Measurements from ENCODE around the gene PRKCD. TPM values are rescaled to one million over a fixed set of nuclear protein-coding genes. Genes with fewer than 3 reads are reported as not detected.

The PRKCD gene
- total RNA-seq, 1 experiment from 2014 or later: 19.2 TPM

DNA sequence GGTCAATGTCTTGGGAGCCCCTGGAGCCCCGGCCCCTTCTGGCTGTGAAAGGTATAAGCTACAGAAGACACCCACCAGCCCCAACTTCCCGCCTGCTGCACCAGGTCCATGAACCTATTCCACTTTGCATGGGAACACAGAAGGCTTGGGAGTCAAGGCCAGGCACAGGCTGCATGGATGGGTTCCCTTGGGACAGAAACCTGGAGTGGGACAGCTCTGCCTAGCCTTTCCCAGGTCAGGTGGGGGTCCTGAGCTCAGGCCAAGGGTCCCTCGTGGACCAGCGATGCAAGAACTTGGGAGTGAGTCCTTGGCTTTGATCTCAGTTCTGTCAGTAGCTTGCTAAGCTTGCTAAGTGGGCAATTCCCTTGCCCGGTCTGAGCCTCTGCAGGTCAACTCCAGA, 69.8 kb downstream of the PRKCD start:
- peaks cover 92% of the 10 kb centered on the region for H3K36me3 Mint-ChIP-seq
- no peak for TF ChIP-seq JAZF1 (CRISPR knock-in tag; IDR thresholded peaks at IDR 0.05)
- TF ChIP-seq FOXP1 (CRISPR knock-in tag; IDR thresholded peaks at IDR 0.05; ENCODE audit: borderline replicate concordance): no peak
- TF ChIP-seq, protein P1, sequence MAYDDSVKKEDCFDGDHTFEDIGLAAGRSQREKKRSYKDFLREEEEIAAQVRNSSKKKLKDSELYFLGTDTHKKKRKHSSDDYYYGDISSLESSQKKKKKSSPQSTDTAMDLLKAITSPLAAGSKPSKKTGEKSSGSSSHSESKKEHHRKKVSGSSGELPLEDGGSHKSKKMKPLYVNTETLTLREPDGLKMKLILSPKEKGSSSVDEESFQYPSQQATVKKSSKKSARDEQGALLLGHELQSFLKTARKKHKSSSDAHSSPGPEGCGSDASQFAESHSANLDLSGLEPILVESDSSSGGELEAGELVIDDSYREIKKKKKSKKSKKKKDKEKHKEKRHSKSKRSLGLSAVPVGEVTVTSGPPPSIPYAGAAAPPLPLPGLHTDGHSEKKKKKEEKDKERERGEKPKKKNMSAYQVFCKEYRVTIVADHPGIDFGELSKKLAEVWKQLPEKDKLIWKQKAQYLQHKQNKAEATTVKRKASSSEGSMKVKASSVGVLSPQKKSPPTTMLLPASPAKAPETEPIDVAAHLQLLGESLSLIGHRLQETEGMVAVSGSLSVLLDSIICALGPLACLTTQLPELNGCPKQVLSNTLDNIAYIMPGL (CRISPR knock-in tag; IDR thresholded peaks at IDR 0.05): no peak
- no peak for TF ChIP-seq NFE2L1 (CRISPR knock-in tag; IDR thresholded peaks at IDR 0.05)
- TF ChIP-seq, protein P2, sequence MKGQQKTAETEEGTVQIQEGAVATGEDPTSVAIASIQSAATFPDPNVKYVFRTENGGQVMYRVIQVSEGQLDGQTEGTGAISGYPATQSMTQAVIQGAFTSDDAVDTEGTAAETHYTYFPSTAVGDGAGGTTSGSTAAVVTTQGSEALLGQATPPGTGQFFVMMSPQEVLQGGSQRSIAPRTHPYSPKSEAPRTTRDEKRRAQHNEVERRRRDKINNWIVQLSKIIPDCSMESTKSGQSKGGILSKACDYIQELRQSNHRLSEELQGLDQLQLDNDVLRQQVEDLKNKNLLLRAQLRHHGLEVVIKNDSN (CRISPR knock-in tag; IDR thresholded peaks at IDR 0.05): no peak
- TF ChIP-seq TP53 (CRISPR knock-in tag; IDR thresholded peaks at IDR 0.05): no peak
- TF ChIP-seq ZNF138 (CRISPR knock-in tag; conservative IDR thresholded peaks at IDR 0.05): no peak
- TF ChIP-seq ZNF396 (CRISPR knock-in tag; IDR thresholded peaks at IDR 0.05; ENCODE audit: borderline replicate concordance): no peak
- no peak for TF ChIP-seq IRF2 (CRISPR knock-in tag; IDR thresholded peaks at IDR 0.05; ENCODE audit: borderline replicate concordance, low read depth)
- no peak for TF ChIP-seq ZNF416 (CRISPR knock-in tag; IDR thresholded peaks at IDR 0.05)
- no peak for TF ChIP-seq TEAD1 (CRISPR knock-in tag; IDR thresholded peaks at IDR 0.05)
- TF ChIP-seq, protein P3, sequence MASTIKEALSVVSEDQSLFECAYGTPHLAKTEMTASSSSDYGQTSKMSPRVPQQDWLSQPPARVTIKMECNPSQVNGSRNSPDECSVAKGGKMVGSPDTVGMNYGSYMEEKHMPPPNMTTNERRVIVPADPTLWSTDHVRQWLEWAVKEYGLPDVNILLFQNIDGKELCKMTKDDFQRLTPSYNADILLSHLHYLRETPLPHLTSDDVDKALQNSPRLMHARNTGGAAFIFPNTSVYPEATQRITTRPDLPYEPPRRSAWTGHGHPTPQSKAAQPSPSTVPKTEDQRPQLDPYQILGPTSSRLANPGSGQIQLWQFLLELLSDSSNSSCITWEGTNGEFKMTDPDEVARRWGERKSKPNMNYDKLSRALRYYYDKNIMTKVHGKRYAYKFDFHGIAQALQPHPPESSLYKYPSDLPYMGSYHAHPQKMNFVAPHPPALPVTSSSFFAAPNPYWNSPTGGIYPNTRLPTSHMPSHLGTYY (CRISPR knock-in tag; IDR thresholded peaks at IDR 0.05): no peak
- no peak for TF ChIP-seq ZNF232 (CRISPR knock-in tag; IDR thresholded peaks at IDR 0.05)
- TF ChIP-seq CBFB (CRISPR knock-in tag; IDR thresholded peaks at IDR 0.05; ENCODE audit: low read depth): no peak
- no peak for TF ChIP-seq GTF2I (CRISPR knock-in tag; conservative IDR thresholded peaks at IDR 0.05)
- TF ChIP-seq ZBTB21 (CRISPR knock-in tag; IDR thresholded peaks at IDR 0.05; ENCODE audit: borderline replicate concordance): no peak
- TF ChIP-seq EMX1 (CRISPR knock-in tag; IDR thresholded peaks at IDR 0.05): no peak
- no peak for TF ChIP-seq HMGA2 (CRISPR knock-in tag; IDR thresholded peaks at IDR 0.05)
- no peak for TF ChIP-seq RELA (CRISPR knock-in tag; IDR thresholded peaks at IDR 0.05; ENCODE audit: borderline replicate concordance)
- TF ChIP-seq, protein P4, sequence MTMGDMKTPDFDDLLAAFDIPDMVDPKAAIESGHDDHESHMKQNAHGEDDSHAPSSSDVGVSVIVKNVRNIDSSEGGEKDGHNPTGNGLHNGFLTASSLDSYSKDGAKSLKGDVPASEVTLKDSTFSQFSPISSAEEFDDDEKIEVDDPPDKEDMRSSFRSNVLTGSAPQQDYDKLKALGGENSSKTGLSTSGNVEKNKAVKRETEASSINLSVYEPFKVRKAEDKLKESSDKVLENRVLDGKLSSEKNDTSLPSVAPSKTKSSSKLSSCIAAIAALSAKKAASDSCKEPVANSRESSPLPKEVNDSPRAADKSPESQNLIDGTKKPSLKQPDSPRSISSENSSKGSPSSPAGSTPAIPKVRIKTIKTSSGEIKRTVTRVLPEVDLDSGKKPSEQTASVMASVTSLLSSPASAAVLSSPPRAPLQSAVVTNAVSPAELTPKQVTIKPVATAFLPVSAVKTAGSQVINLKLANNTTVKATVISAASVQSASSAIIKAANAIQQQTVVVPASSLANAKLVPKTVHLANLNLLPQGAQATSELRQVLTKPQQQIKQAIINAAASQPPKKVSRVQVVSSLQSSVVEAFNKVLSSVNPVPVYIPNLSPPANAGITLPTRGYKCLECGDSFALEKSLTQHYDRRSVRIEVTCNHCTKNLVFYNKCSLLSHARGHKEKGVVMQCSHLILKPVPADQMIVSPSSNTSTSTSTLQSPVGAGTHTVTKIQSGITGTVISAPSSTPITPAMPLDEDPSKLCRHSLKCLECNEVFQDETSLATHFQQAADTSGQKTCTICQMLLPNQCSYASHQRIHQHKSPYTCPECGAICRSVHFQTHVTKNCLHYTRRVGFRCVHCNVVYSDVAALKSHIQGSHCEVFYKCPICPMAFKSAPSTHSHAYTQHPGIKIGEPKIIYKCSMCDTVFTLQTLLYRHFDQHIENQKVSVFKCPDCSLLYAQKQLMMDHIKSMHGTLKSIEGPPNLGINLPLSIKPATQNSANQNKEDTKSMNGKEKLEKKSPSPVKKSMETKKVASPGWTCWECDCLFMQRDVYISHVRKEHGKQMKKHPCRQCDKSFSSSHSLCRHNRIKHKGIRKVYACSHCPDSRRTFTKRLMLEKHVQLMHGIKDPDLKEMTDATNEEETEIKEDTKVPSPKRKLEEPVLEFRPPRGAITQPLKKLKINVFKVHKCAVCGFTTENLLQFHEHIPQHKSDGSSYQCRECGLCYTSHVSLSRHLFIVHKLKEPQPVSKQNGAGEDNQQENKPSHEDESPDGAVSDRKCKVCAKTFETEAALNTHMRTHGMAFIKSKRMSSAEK (CRISPR knock-in tag; IDR thresholded peaks at IDR 0.05; ENCODE audit: borderline replicate concordance): no peak
- no peak for DNase-seq (ENCODE audit: low spot score)
- no peak overlapping the region for H3K4me3 Mint-ChIP-seq
- POLR2A ChIA-PET: no interaction called here
- CTCF ChIA-PET: interaction anchor here (1.9 to 3.0 kb wide), 3 partner anchors 9 to 121 kb away, joined by 4 to 8 read pairs (median 7); no protein-coding TSS in a partner anchor
- H3K9me3 Mint-ChIP-seq: no peaks in the 10 kb centered on the region
- no peak for ATAC-seq
- no peaks in the 10 kb centered on the region for H3K4me1 Mint-ChIP-seq
- H3K27me3 Mint-ChIP-seq (ENCODE audit: low read depth): no peaks in the 10 kb centered on the region
- H3K27ac Mint-ChIP-seq: no peak overlapping the region
